HepG2 (cell line): ENCODE results near the gene KIF1C. TPM values are rescaled to one million over a fixed set of nuclear protein-coding genes. Genes with fewer than 3 reads are reported as not detected.

Source experiments
- AKAP8 ChIP-seq: sonication (generic); formaldehyde crosslinking; IDR thresholded peaks from 2 replicates; pipeline ENCODE4 v1.5.1; 2020; ENCODE audit warnings: mild to moderate bottlenecking, missing genetic modification reagents
- CBX5 ChIP-seq: sonication (generic); formaldehyde crosslinking; IDR thresholded peaks from 2 replicates; pipeline ENCODE4 v1.4.0; 2020; ENCODE audit warnings: missing genetic modification reagents, borderline replicate concordance
- CTCF ChIP-seq: sonication (generic); formaldehyde crosslinking; IDR thresholded peaks from 2 replicates; pipeline ENCODE4 v1.5.0; 2020; ENCODE audit warnings: mild to moderate bottlenecking, missing genetic modification reagents, moderate library complexity
- ELK4 ChIP-seq: sonication (generic); formaldehyde crosslinking; IDR thresholded peaks from 2 replicates; pipeline ENCODE4 v1.9.0; 2021; ENCODE audit warnings: missing genetic modification reagents, borderline replicate concordance
- HBP1 ChIP-seq: IDR thresholded peaks from 2 replicates; pipeline ENCODE4 v1.6.1; 2016; ENCODE audit warnings: low read depth, control low read depth
- HOXD1 ChIP-seq: sonication (generic); formaldehyde crosslinking; IDR thresholded peaks from 2 replicates; pipeline ENCODE4 v1.5.0; 2020; ENCODE audit warnings: missing genetic modification reagents
- JUND ChIP-seq: sonication (generic); formaldehyde crosslinking; IDR thresholded peaks from 2 replicates; pipeline ENCODE4 v1.8.0; 2022; ENCODE audit warnings: mild to moderate bottlenecking, missing genetic modification reagents
- MEIS2 ChIP-seq: sonication (generic); formaldehyde crosslinking; IDR thresholded peaks from 2 replicates; pipeline ENCODE4 v1.9.0; 2021; ENCODE audit warnings: mild to moderate bottlenecking, missing genetic modification reagents
- NCOA5 ChIP-seq: sonication (generic); formaldehyde crosslinking; IDR thresholded peaks from 2 replicates; pipeline ENCODE4 v1.4.0; 2020; ENCODE audit warnings: missing genetic modification reagents
- NFKBIZ ChIP-seq: IDR thresholded peaks from 2 replicates; pipeline ENCODE4 v1.6.1; 2018; ENCODE audit warnings: missing genetic modification reagents, missing compliant biosample characterization
- NKX3-1 ChIP-seq: sonication (generic); formaldehyde crosslinking; IDR thresholded peaks from 2 replicates; pipeline ENCODE4 v1.5.0; 2020; ENCODE audit warnings: missing genetic modification reagents
- YEATS2 ChIP-seq: sonication (generic); formaldehyde crosslinking; IDR thresholded peaks from 2 replicates; pipeline ENCODE4 v1.4.0; 2020; ENCODE audit warnings: missing genetic modification reagents, borderline replicate concordance
- ZBTB38 ChIP-seq: sonication (generic); formaldehyde crosslinking; IDR thresholded peaks from 2 replicates; pipeline ENCODE4 v1.5.1; 2020; ENCODE audit warnings: mild to moderate bottlenecking, missing genetic modification reagents
- ZNF770 ChIP-seq: sonication (generic); formaldehyde crosslinking; IDR thresholded peaks from 2 replicates; pipeline ENCODE4 v1.5.0; 2020; ENCODE audit warnings: mild to moderate bottlenecking, missing genetic modification reagents
- ZNF773 ChIP-seq: sonication (generic); formaldehyde crosslinking; IDR thresholded peaks from 2 replicates; pipeline ENCODE4 v1.4.0; 2020; ENCODE audit warnings: missing genetic modification reagents, borderline replicate concordance
- polyA plus RNA-seq, 8 experiments: library from polyadenylated mRNA; depleted of rRNA in 3 of 8; stranded (reverse) in 7 of 8; unstranded in 1 of 8; fragments of >200 nt; fragmentation: Illumina TruSeq in 4 of 8; extraction: Trizol in 4 of 8; gene quantifications; 2 replicates each; pipeline versions ENCODE4 v1.2.1 to v1.2.3, GENCODE V29; 2011 to 2016; ENCODE audit warnings: low read depth in 4 of 8, missing spikeins in 1 of 8, mixed read lengths in 1 of 8; ENCODE audit not compliant: insufficient read depth in 1 of 8
- total RNA-seq, 5 experiments: library from RNA; depleted of rRNA; stranded (reverse); fragments of >200 nt; fragmentation: Illumina TruSeq; extraction: Trizol; gene quantifications; 2 replicates each; pipeline ENCODE4 v1.2.3, GENCODE V29; 2016; ENCODE audit warnings: low read depth in 1 of 5
- TF ChIP-seq, protein P1 (sequence below): sonication (generic); formaldehyde crosslinking; IDR thresholded peaks from 2 replicates; pipeline ENCODE4 v1.4.0; 2020; ENCODE audit warnings: missing genetic modification reagents, borderline replicate concordance
- TF ChIP-seq, protein P2 (sequence below): sonication (generic); formaldehyde crosslinking; IDR thresholded peaks from 2 replicates; pipeline ENCODE4 v1.4.0; 2020; ENCODE audit warnings: missing genetic modification reagents

The KIF1C gene
- total and polyA plus RNA-seq, 2 of the 13 experiments (the other 11 are each of a cell fraction or from before 2014, with no cell fraction given): 70.0 to 104 TPM

DNA sequence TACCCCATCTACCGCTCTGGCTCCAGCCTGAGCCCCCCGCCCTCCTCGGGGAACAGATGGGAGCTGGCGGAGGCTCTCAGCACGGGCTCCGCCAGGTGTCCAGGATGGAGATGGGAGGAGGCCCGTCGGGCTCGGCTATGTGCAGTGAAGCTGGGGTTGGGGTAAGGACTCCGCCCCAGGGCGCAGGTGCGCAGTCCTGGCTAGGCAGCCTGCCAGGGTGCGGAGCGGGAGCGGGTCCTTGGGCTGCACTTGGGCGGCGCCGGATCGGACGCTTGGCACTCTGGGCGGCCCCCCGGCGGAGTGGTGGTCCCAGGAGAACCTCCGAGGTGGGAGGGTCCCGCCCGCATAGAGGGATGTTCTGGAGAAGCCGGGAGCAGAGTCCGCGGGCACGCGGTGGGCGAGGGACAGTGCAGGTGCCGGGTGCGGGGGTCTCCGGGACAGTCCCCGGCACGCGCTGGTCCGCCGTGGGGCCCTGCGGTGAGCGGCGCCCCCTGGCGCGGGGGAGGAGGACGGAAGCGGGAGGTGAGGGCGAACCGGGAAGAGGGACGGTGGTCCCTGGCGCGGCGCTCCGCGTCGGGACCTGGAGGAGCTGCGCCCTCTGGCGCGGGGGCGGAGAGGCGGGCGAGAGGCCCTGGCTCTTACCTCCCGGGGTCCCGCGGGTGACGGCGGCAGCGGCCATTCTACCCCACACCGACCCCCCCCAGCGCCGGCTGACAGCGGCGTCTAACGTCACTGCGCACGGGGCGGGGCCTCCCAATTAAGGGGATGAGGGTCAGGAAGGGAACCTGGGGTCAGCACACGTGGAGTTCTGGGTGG lies 10.6 kb upstream of the KIF1C start, which contains the start of gene CAMTA2 (continued):
- TF ChIP-seq JUND (CRISPR knock-in tag) (no peak), ZBTB38 (CRISPR knock-in tag) (peak; percentile 43; the same call in 1 of the 2 replicates), HOXD1 (no peak; the same call in 1 of the 2 replicates), NFKBIZ (CRISPR knock-in tag) (no peak), CBX5 (CRISPR knock-in tag) (peak; percentile 61; the same call in 1 of the 2 replicates), ELK4 (CRISPR knock-in tag) (no peak), AKAP8 (CRISPR knock-in tag) (0 out of 2 replicates have a peak, but pooled peaks have one; percentile 82), ZNF770 (peak; percentile 50), NCOA5 (CRISPR knock-in tag) (no peak), ZNF773 (CRISPR knock-in tag) (no peak; the same call in 1 of the 2 replicates), YEATS2 (CRISPR knock-in tag) (peak; percentile 58; the same call in 1 of the 2 replicates), HBP1 (peak; percentile 93), MEIS2 (CRISPR knock-in tag) (0 out of 2 replicates have a peak, but pooled peaks have one; percentile 4), NKX3-1 (CRISPR knock-in tag) (peak; percentile 82), CTCF (CRISPR knock-in tag) (peak; percentile 87)
- TF ChIP-seq, protein P1, sequence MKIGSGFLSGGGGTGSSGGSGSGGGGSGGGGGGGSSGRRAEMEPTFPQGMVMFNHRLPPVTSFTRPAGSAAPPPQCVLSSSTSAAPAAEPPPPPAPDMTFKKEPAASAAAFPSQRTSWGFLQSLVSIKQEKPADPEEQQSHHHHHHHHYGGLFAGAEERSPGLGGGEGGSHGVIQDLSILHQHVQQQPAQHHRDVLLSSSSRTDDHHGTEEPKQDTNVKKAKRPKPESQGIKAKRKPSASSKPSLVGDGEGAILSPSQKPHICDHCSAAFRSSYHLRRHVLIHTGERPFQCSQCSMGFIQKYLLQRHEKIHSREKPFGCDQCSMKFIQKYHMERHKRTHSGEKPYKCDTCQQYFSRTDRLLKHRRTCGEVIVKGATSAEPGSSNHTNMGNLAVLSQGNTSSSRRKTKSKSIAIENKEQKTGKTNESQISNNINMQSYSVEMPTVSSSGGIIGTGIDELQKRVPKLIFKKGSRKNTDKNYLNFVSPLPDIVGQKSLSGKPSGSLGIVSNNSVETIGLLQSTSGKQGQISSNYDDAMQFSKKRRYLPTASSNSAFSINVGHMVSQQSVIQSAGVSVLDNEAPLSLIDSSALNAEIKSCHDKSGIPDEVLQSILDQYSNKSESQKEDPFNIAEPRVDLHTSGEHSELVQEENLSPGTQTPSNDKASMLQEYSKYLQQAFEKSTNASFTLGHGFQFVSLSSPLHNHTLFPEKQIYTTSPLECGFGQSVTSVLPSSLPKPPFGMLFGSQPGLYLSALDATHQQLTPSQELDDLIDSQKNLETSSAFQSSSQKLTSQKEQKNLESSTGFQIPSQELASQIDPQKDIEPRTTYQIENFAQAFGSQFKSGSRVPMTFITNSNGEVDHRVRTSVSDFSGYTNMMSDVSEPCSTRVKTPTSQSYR (CRISPR knock-in tag): 0 out of 2 replicates have a peak, but pooled peaks have one; percentile 22
- TF ChIP-seq, protein P2, sequence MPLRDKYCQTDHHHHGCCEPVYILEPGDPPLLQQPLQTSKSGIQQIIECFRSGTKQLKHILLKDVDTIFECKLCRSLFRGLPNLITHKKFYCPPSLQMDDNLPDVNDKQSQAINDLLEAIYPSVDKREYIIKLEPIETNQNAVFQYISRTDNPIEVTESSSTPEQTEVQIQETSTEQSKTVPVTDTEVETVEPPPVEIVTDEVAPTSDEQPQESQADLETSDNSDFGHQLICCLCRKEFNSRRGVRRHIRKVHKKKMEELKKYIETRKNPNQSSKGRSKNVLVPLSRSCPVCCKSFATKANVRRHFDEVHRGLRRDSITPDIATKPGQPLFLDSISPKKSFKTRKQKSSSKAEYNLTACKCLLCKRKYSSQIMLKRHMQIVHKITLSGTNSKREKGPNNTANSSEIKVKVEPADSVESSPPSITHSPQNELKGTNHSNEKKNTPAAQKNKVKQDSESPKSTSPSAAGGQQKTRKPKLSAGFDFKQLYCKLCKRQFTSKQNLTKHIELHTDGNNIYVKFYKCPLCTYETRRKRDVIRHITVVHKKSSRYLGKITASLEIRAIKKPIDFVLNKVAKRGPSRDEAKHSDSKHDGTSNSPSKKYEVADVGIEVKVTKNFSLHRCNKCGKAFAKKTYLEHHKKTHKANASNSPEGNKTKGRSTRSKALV (CRISPR knock-in tag): no peak; the same call in 1 of the 2 replicates
